ENCODE results near the gene TM7SF2. TPM values are rescaled to one million over a fixed set of nuclear protein-coding genes. Genes with fewer than 3 reads are reported as not detected.

TM7SF2 gene
- total and polyA plus RNA-seq, 2 donors (not counting 1 experiment from before 2014, with no cell fraction given): 23.9 to 28.5 TPM

GRCh38 chr11:65117206-65118096, 5.8 kb downstream of the TM7SF2 start, which contains the start of gene ZNHIT2:
TSS of gene ZNHIT2 (minus strand) at chr11:65117701. CDS start at chr11:65117653, 48 bp downstream.
- H3K4me1 ChIP-seq (ENCODE audit: control insufficient read depth in 2 of 2, insufficient read depth in 2 of 2, low read length in 2 of 2): peaks cover 38 to 60% of the 10 kb centered on the region in 2 donors
- Mint-ChIP-seq H3K27ac (peak within 1 kb of the TSS; percentile 91), H3K4me3 (peak within 1 kb of the TSS; percentile 91), H3K27me3 (no peaks in the 10 kb centered on the region), H3K9me3 (ENCODE audit: insufficient read depth) (no peaks in the 10 kb centered on the region), H3K4me1 (peaks cover 71% of the 10 kb centered on the region)
- ATAC-seq (ENCODE audit: low read depth) (peak; percentile 74), DNase-seq (peak; percentile 100)
- peak within 1 kb of the TSS; percentile 96 for H3K4me2 ChIP-seq (replicated peaks; ENCODE audit: low read depth, low read length, poor library complexity, severe bottlenecking)
- CTCF ChIA-PET: interaction anchor here (0.7 to 5.0 kb wide), 14 partner anchors 8 to 429 kb away, joined by 3 to 47 read pairs (median 12); partner anchors contain the start of genes ARL2, CAPN1, CDC42BPG and SPDYC
- no peak for TF ChIP-seq EZH2 (IDR thresholded peaks at IDR 0.05; ENCODE audit: borderline replicate concordance, insufficient read depth, low read depth, low read length, poor library complexity, severe bottlenecking)
- peak; percentile 92 for TF ChIP-seq CTCF (IDR thresholded peaks at IDR 0.05)
- H3K36me3 ChIP-seq (replicated peaks in 1 of 2; ENCODE audit: control extremely low read depth in 1 of 2, control insufficient read depth in 1 of 2, extremely low read depth in 1 of 2, insufficient read depth in 2 of 2, low read length in 1 of 2): peaks cover 0 to 42% of the 10 kb centered on the region in 2 experiments
- H3K4me3 ChIP-seq (ENCODE audit: control extremely low read depth in 1 of 5, extremely low read depth in 1 of 5, insufficient read depth in 1 of 5, low read depth in 2 of 5, low read length in 4 of 5): peak within 1 kb of the TSS; percentile 0 to 80 (median 80)
- peak within 1 kb of the TSS; percentile 84 for H3K9ac ChIP-seq (ENCODE audit: low read length)
- H3K9me3 ChIP-seq (ENCODE audit: control extremely low read depth in 1 of 3, control insufficient read depth in 2 of 3, insufficient read depth in 1 of 3, low read length in 2 of 3): no peaks in the 10 kb centered on the region
- peaks cover 31% of the 10 kb centered on the region for H4K20me1 ChIP-seq (ENCODE audit: control insufficient read depth, insufficient read depth, low read length, poor library complexity, severe bottlenecking)
- under 1% methylated on average over 89 of the region's 89 CpGs for WGBS (ENCODE audit: insufficient coverage)
- POLR2A ChIA-PET: interaction anchor here (0.6 to 7.3 kb wide), 13 partner anchors 9 to 885 kb away, joined by 3 to 160 read pairs (median 4); partner anchors contain the start of genes ARL2, CAPN1, MUS81 and POLA2
- H3K27ac ChIP-seq (ENCODE audit: low read length in 2 of 2): peak within 1 kb of the TSS; percentile 69 to 96
- peaks cover 78% of the 10 kb centered on the region for H3K79me2 ChIP-seq (ENCODE audit: control insufficient read depth, insufficient read depth, low read length)
- peak within 1 kb of the TSS; percentile 58 for H2AFZ ChIP-seq (ENCODE audit: insufficient read depth, low read depth, low read length, poor library complexity, severe bottlenecking)
- intact Hi-C loops (cut with micrococcal nuclease): loop anchor here (1.0 to 10.0 kb wide), 9 partner anchors 15 to 497 kb away; partner anchors contain the start of genes ATG2A, CDCA5, MAP3K11 and PCNX3
- no peaks in the 10 kb centered on the region for H3K27me3 ChIP-seq (replicated peaks in 1 of 4; ENCODE audit: control extremely low read depth in 1 of 4, control insufficient read depth in 3 of 4, insufficient read depth in 4 of 4, low read length in 3 of 4)
